HepG2 (cell line): ENCODE data around the gene OVCA2. TPM values are rescaled to one million over a fixed set of nuclear protein-coding genes. Genes with fewer than 3 reads are reported as not detected.

Experiments used
- ARID4A ChIP-seq: sonication (generic); formaldehyde crosslinking; IDR thresholded peaks from 2 replicates; pipeline ENCODE4 v1.5.0; 2020; ENCODE audit warnings: mild to moderate bottlenecking, missing genetic modification reagents, borderline replicate concordance
- ATM ChIP-seq: fragments of 450-650 bp; IDR thresholded peaks from 2 replicates; pipeline ENCODE4 v1.7.1; 2017; ENCODE audit warnings: mild to moderate bottlenecking, borderline replicate concordance
- HMGXB3 ChIP-seq: sonication (generic); formaldehyde crosslinking; IDR thresholded peaks from 2 replicates; pipeline ENCODE4 v1.4.0; 2020; ENCODE audit warnings: missing genetic modification reagents, borderline replicate concordance
- ISL2 ChIP-seq: sonication (generic); formaldehyde crosslinking; IDR thresholded peaks from 2 replicates; pipeline ENCODE4 v1.5.0; 2020; ENCODE audit warnings: missing genetic modification reagents
- KMT2A ChIP-seq: sonication (generic); formaldehyde crosslinking; IDR thresholded peaks from 2 replicates; pipeline ENCODE4 v1.4.0; 2020; ENCODE audit warnings: missing genetic modification reagents
- MTERF4 ChIP-seq: sonication (generic); formaldehyde crosslinking; IDR thresholded peaks from 2 replicates; pipeline ENCODE4 v1.8.0; 2023; ENCODE audit warnings: mild to moderate bottlenecking, missing genetic modification reagents
- NFYC ChIP-seq: IDR thresholded peaks from 2 replicates; pipeline ENCODE4 v1.6.1; 2016; ENCODE audit warnings: missing genetic modification reagents, missing compliant biosample characterization
- REST ChIP-seq, 2 experiments: IDR thresholded peaks; 2 replicates each; pipeline ENCODE4 v1.6.1; 2011 to 2012; ENCODE audit warnings: low read length in 2 of 2, borderline replicate concordance in 1 of 2, low read depth in 1 of 2, mild to moderate bottlenecking in 1 of 2, moderate library complexity in 1 of 2
- RXRA ChIP-seq: sonication (generic); formaldehyde crosslinking; IDR thresholded peaks from 2 replicates; pipeline ENCODE4 v1.5.1; 2020; ENCODE audit warnings: missing genetic modification reagents
- TRIM24 ChIP-seq: sonication (generic); formaldehyde crosslinking; IDR thresholded peaks from 2 replicates; pipeline ENCODE4 v1.8.0; 2022; ENCODE audit warnings: mild to moderate bottlenecking, missing genetic modification reagents
- ZNF34 ChIP-seq: sonication (generic); formaldehyde crosslinking; IDR thresholded peaks from 2 replicates; pipeline ENCODE4 v1.4.0; 2020; ENCODE audit warnings: mild to moderate bottlenecking, missing genetic modification reagents, borderline replicate concordance
- polyA plus RNA-seq, 8 experiments: library from polyadenylated mRNA; depleted of rRNA in 3 of 8; stranded (reverse) in 7 of 8; unstranded in 1 of 8; fragments of >200 nt; fragmentation: Illumina TruSeq in 4 of 8; extraction: Trizol in 4 of 8; gene quantifications; 2 replicates each; pipeline versions ENCODE4 v1.2.1 to v1.2.3, GENCODE V29; 2011 to 2016; ENCODE audit warnings: low read depth in 4 of 8, missing spikeins in 1 of 8, mixed read lengths in 1 of 8; ENCODE audit not compliant: insufficient read depth in 1 of 8
- total RNA-seq, 5 experiments: library from RNA; depleted of rRNA; stranded (reverse); fragments of >200 nt; fragmentation: Illumina TruSeq; extraction: Trizol; gene quantifications; 2 replicates each; pipeline ENCODE4 v1.2.3, GENCODE V29; 2016; ENCODE audit warnings: low read depth in 1 of 5
- TF ChIP-seq, protein P1 (sequence below): sonication (generic); formaldehyde crosslinking; IDR thresholded peaks from 2 replicates; pipeline ENCODE4 v1.8.0; 2022; ENCODE audit warnings: missing genetic modification reagents, mild to moderate bottlenecking, borderline replicate concordance

Gene OVCA2
- total and polyA plus RNA-seq, 2 of the 13 experiments (the other 11 are each of a cell fraction or from before 2014, with no cell fraction given), result 23.7 to 28.2 TPM

DNA sequence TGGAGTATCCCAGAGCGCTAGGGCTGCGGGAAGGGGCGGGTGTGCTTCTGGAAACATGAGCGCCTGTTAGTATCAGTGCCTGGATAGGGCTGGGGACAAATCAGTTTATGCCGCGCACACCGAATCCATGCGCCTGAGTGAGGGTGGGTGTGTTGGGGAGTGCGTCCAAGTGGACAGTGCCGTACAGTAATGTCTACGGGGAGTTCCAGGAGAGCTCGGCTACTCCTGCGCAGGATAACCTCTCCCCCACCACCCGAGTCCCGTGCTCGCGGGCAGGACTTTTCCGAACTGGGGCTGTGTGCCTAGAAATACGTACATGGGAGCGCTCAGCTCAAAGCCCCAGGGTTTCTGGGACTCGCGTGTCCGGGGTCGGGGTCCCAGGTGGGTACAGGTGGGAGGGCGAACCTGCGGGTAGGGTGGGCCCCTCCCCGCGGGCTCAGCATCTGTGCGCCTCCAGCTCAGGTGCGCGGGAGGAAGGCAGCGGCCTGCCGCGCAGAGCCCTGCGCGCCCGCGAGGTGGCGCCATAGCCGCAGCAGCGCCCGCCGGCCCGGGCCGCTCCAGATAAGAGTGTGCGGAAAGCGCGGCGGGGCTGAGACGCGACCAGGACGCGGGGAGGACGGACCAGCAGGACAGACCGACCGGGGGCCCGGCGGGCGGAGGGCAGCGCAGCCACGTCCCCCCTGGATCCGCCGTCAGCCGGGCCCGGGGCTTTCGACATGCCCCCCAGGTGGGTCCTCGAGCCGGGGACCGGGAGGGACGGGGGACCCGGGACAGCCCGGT, 12.9 kb downstream of the OVCA2 start, which contains the start of gene HIC1 (continued):
- 0 out of 2 replicates have a peak, but pooled peaks have one; percentile 18 for TF ChIP-seq RXRA (CRISPR knock-in tag)
- TF ChIP-seq NFYC, result no peak
- no peak for TF ChIP-seq TRIM24
- 0 out of 2 replicates have a peak, but pooled peaks have one; percentile 29 for TF ChIP-seq ZNF34 (CRISPR knock-in tag)
- no peak for TF ChIP-seq HMGXB3 (CRISPR knock-in tag)
- TF ChIP-seq, protein P1, sequence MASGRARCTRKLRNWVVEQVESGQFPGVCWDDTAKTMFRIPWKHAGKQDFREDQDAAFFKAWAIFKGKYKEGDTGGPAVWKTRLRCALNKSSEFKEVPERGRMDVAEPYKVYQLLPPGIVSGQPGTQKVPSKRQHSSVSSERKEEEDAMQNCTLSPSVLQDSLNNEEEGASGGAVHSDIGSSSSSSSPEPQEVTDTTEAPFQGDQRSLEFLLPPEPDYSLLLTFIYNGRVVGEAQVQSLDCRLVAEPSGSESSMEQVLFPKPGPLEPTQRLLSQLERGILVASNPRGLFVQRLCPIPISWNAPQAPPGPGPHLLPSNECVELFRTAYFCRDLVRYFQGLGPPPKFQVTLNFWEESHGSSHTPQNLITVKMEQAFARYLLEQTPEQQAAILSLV (CRISPR knock-in tag), result no peak
- TF ChIP-seq ARID4A (CRISPR knock-in tag), result peak; percentile 40; the same call in 1 of the 2 replicates
- no peak for TF ChIP-seq ATM
- TF ChIP-seq MTERF4 (CRISPR knock-in tag), result 0 out of 2 replicates have a peak, but pooled peaks have one; percentile 20
- no peak for TF ChIP-seq ISL2
- TF ChIP-seq REST (IDR thresholded peaks at IDR 0.05; ENCODE audit: borderline replicate concordance in 1 of 2, low read depth in 1 of 2, low read length in 2 of 2), result no peak
- peak; percentile 42; the same call in 1 of the 2 replicates for TF ChIP-seq KMT2A (CRISPR knock-in tag)
